B cell (primary cell): ENCODE data around the gene TWIST1. TPM values are rescaled to one million over a fixed set of nuclear protein-coding genes. Genes with fewer than 3 reads are reported as not detected.

Experiments used
- ATAC-seq: fragments of 200-7000 bp; cut with Tn5 transposase; one replicate; pipeline ENCODE4 v1.10.0; 2021; ENCODE audit warnings: low read depth, mild to moderate bottlenecking, moderate number of reproducible peaks, moderate library complexity
- CTCF ChIA-PET: fragments of 350-600 bp; sonication (Branson Sonifier 250); formaldehyde crosslinking; loops from one replicate; lab custom pipeline; 2021; ENCODE audit warnings: antibody characterized with exemption, inconsistent platforms; lab: Charles Lee
- POLR2A ChIA-PET: fragments of 350-600 bp; sonication (Branson Sonifier 250); formaldehyde crosslinking; loops from one replicate; lab custom pipeline; 2021; ENCODE audit warnings: antibody characterized with exemption; lab: Charles Lee
- DNase-seq: peaks from one replicate; pipeline ENCODE4 v3.0.0; 2013
- H2AFZ ChIP-seq: 2 replicates; pipeline ENCODE4 v1.6.1; 2012; ENCODE audit warnings: mild to moderate bottlenecking, low read depth, low read length; ENCODE audit not compliant: insufficient read depth, poor library complexity, severe bottlenecking
- H3K27ac ChIP-seq, 2 donors: 1 replicate in 1 of 2; 2 replicates in 1 of 2; pipeline ENCODE4 v1.5.1; 2012 to 2013; ENCODE audit warnings: low read length in 2 of 2, mild to moderate bottlenecking in 2 of 2, moderate library complexity in 1 of 2
- H3K27me3 ChIP-seq, 4 experiments: fragments of 200-600 bp in 1 of 4; sonication (generic) in 1 of 4; replicated peaks in 1 of 4; 1 replicate in 2 of 4; 2 replicates in 2 of 4; pipeline versions ENCODE4 v1.6.1 to v1.7.0; 2013 to 2016; ENCODE audit warnings: low read length in 3 of 4, mild to moderate bottlenecking in 2 of 4, mixed read lengths in 1 of 4, moderate library complexity in 1 of 4; ENCODE audit not compliant: insufficient read depth in 4 of 4, control insufficient read depth in 3 of 4; ENCODE audit errors: control extremely low read depth in 1 of 4
- H3K36me3 ChIP-seq, 2 experiments: replicated peaks in 1 of 2; 1 replicate in 1 of 2; 2 replicates in 1 of 2; pipeline versions ENCODE4 v1.6.1 to v1.7.1; 2013; ENCODE audit warnings: low read length in 1 of 2; ENCODE audit not compliant: insufficient read depth in 2 of 2, control insufficient read depth in 1 of 2; ENCODE audit errors: control extremely low read depth in 1 of 2, extremely low read depth in 1 of 2
- H3K4me1 ChIP-seq, 2 donors: fragments of 200-600 bp in 1 of 2; sonication (generic) in 1 of 2; 1 replicate in 1 of 2; 2 replicates in 1 of 2; pipeline versions ENCODE4 v1.5.1 to v1.6.1; 2013 to 2017; ENCODE audit warnings: low read length in 2 of 2; ENCODE audit not compliant: control insufficient read depth in 2 of 2, insufficient read depth in 2 of 2
- H3K4me2 ChIP-seq: replicated peaks from 2 replicates; pipeline ENCODE3; 2012; ENCODE audit warnings: mild to moderate bottlenecking, low read depth, low read length; ENCODE audit not compliant: poor library complexity, severe bottlenecking
- H3K4me3 ChIP-seq, 5 experiments: fragments of 200-600 bp in 1 of 5; sonication (generic) in 1 of 5; 1 replicate in 3 of 5; 2 replicates in 2 of 5; pipeline versions ENCODE4 v1.5.1 to v1.7.0; 2011 to 2016; ENCODE audit warnings: low read length in 4 of 5, mild to moderate bottlenecking in 4 of 5, low read depth in 2 of 5, control low read depth in 1 of 5, moderate library complexity in 1 of 5; ENCODE audit not compliant: insufficient read depth in 1 of 5; ENCODE audit errors: control extremely low read depth in 1 of 5, extremely low read depth in 1 of 5
- H3K79me2 ChIP-seq: fragments of 200-600 bp; sonication (generic); one replicate; pipeline ENCODE4 v1.6.0; 2016; ENCODE audit warnings: low read length; ENCODE audit not compliant: control insufficient read depth, insufficient read depth
- H3K9ac ChIP-seq: fragments of 200-600 bp; sonication (generic); 2 replicates; pipeline ENCODE4 v1.6.1; 2017; ENCODE audit warnings: mild to moderate bottlenecking, low read length, moderate library complexity
- H3K9me3 ChIP-seq, 3 donors: one replicate each; pipeline versions ENCODE4 v1.6.1 to v1.7.1; 2013; ENCODE audit warnings: low read length in 2 of 3; ENCODE audit not compliant: control insufficient read depth in 2 of 3, insufficient read depth in 1 of 3; ENCODE audit errors: control extremely low read depth in 1 of 3
- H4K20me1 ChIP-seq: 2 replicates; pipeline ENCODE4 v1.6.0; 2012; ENCODE audit warnings: mild to moderate bottlenecking, low read length; ENCODE audit not compliant: insufficient read depth, control insufficient read depth, poor library complexity, severe bottlenecking
- H3K27ac Mint-ChIP-seq: one replicate; pipeline ENCODE4 v1.8.0; 2021; ENCODE audit warnings: mixed read lengths
- H3K27me3 Mint-ChIP-seq: one replicate; pipeline ENCODE4 v1.8.0; 2021; ENCODE audit warnings: mixed read lengths
- H3K4me1 Mint-ChIP-seq: one replicate; pipeline ENCODE4 v1.8.0; 2021; ENCODE audit warnings: mixed read lengths
- H3K4me3 Mint-ChIP-seq: one replicate; pipeline ENCODE4 v1.8.0; 2021; ENCODE audit warnings: mixed read lengths
- H3K9me3 Mint-ChIP-seq: one replicate; pipeline ENCODE4 v1.8.0; 2022; ENCODE audit warnings: mixed read lengths; ENCODE audit not compliant: insufficient read depth
- CTCF ChIP-seq: fragments of 200-600 bp; IDR thresholded peaks from one replicate; pipeline ENCODE4 v1.8.0; 2022; ENCODE audit warnings: antibody characterized with exemption, mild to moderate bottlenecking
- EZH2 ChIP-seq: IDR thresholded peaks from 2 replicates; pipeline ENCODE4 v1.6.1; 2012; ENCODE audit warnings: borderline replicate concordance, low read depth, mild to moderate bottlenecking, moderate library complexity, low read length; ENCODE audit not compliant: insufficient read depth, poor library complexity, severe bottlenecking
- WGBS: methylation state at CpG from one replicate; pipeline ENCODE4 v1.1.5; 2013; ENCODE audit warnings: missing lambda C conversion rate; ENCODE audit not compliant: insufficient coverage; 5-methylcytosine and 5-hydroxymethylcytosine counted together
- intact Hi-C: fragments of 100-400 bp; cut with micrococcal nuclease; formaldehyde crosslinking; loops from one replicate; pipeline ENCODE4 v1.10.0; 2022
- polyA plus RNA-seq: library from polyadenylated mRNA; depleted of rRNA; stranded (reverse); fragments of >200 nt; gene quantifications from 2 replicates; pipeline ENCODE4 v1.2.3, GENCODE V29; 2012
- total RNA-seq, 2 donors: library from RNA; stranded (reverse); fragments of 120-200 nt in 1 of 2; gene quantifications; 1 replicate in 1 of 2; 2 replicates in 1 of 2; pipeline versions ENCODE4 v1.2.3 to v1.2.4, GENCODE V29; 2013 to 2022

Gene TWIST1
- total and polyA plus RNA-seq, 2 donors (not counting 1 experiment from before 2014, with no cell fraction given), result not detected

DNA sequence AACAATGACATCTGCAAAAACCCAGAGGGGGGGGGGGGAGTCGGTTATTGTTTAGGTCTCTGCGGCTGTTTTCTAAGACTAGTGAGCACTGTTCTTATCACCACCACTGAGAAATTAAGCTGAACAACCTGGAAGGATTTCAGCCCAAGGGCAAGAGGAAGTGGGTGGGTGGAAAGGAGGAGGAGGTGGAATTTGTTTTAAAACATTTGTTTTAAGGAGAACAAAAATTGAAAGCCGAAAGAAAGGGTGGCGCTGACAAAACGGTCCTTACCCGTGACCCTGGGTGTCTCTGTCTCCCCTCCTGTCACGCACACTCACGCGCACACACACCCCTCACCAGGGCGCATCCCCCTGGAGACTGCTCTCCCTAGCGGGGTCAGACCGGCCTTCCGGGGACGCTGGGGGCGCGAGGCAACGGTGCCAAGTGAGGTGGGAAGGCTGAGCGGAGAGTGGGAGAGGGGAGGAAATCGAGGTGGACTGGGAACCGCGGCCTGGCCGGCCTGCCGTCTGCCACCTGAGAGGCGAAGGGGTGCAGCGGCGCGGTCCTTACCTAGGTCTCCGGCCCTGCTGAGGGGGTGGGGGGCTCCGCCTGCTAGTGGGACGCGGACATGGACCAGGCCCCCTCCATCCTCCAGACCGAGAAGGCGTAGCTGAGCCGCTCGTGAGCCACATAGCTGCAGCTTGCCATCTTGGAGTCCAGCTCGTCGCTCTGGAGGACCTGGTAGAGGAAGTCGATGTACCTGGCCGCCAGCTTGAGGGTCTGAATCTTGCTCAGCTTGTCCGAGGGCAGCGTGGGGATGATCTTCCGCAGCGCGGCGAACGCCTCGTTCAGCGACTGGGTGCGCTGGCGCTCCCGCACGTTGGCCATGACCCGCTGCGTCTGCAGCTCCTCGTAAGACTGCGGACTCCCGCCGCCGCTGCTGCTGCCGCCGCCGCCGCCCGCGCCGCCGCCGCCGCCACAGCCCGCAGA lies 1.0 kb downstream of the TWIST1 start:
- WGBS, result 2% methylated on average over 64 of the region's 70 CpGs
- Histone ChIP-seq H3K9me3 (peaks cover 0 to 13% (median 0%) of the 10 kb centered on the region in 3 donors), H3K4me3 (peak overlapping the region in 4 of 5 experiments; percentile 10 to 55 (median 38)), H3K27ac (no peak overlapping the region), H2AFZ (peak overlapping the region; percentile 38), H3K27me3 (peaks cover 0 to 58% (median 54%) of the 10 kb centered on the region in 4 experiments), H3K79me2 (no peaks in the 10 kb centered on the region), H3K9ac (peak overlapping the region; percentile 53), H3K36me3 (no peaks in the 10 kb centered on the region), H3K4me2 (peak overlapping the region; percentile 78), H3K4me1 (peaks cover 29 to 41% of the 10 kb centered on the region in 2 donors), H4K20me1 (no peaks in the 10 kb centered on the region)
- TF ChIP-seq EZH2 (no peak), CTCF (no peak)
- H3K27ac Mint-ChIP-seq, result peak overlapping the region; percentile 10
- ChIA-PET CTCF (no interaction called here), POLR2A (no interaction called here)
- H3K4me3 Mint-ChIP-seq, result peak overlapping the region; percentile 77
- intact Hi-C loops, result no loop called here
- ATAC-seq, result no peak
- H3K4me1 Mint-ChIP-seq, result peaks cover 21% of the 10 kb centered on the region
- peaks cover 61% of the 10 kb centered on the region for H3K27me3 Mint-ChIP-seq
- peak; percentile 42 for DNase-seq
- H3K9me3 Mint-ChIP-seq, result no peaks in the 10 kb centered on the region

- Histone ChIP-seq H3K27ac (no peak overlapping the region), H3K27me3 (peaks cover 0 to 63% (median 61%) of the 10 kb centered on the region in 4 experiments), H3K79me2 (no peaks in the 10 kb centered on the region), H3K4me3 (no peak overlapping the region), H2AFZ (no peak overlapping the region), H3K9ac (no peak overlapping the region), H3K36me3 (no peaks in the 10 kb centered on the region), H3K9me3 (peaks cover 0 to 16% (median 0%) of the 10 kb centered on the region in 3 donors), H3K4me2 (no peak overlapping the region), H3K4me1 (peaks cover 29 to 46% of the 10 kb centered on the region in 2 donors), H4K20me1 (no peaks in the 10 kb centered on the region)
- TF ChIP-seq CTCF (no peak), EZH2 (no peak)
- Mint-ChIP-seq H3K9me3 (no peaks in the 10 kb centered on the region), H3K27ac (no peak overlapping the region), H3K4me1 (peaks cover 22% of the 10 kb centered on the region), H3K27me3 (peaks cover 66% of the 10 kb centered on the region), H3K4me3 (no peak overlapping the region)
- DNase-seq (no peak), ATAC-seq (no peak)
- CTCF ChIA-PET, result no interaction called here
- no CpG with 5 or more reads among the region's 2 CpGs for WGBS
- intact Hi-C loops, result no loop called here
- POLR2A ChIA-PET, result no interaction called here
Observed at GRCh38 chr7:19114551-19114855, 2.9 kb downstream of the TWIST1 start.
